ES-I3 (cell line): ENCODE measurements around the gene GHRHR.

Experiments used
- H3K36me3 ChIP-seq: 2 replicates; pipeline ENCODE4 v1.6.1; 2013; ENCODE audit warnings: mild to moderate bottlenecking, low read length, control low read depth, moderate library complexity; ENCODE audit not compliant: insufficient read depth
- H3K4me1 ChIP-seq: 2 replicates; pipeline ENCODE4 v1.6.1; 2013; ENCODE audit warnings: mild to moderate bottlenecking, control low read depth, low read length; ENCODE audit not compliant: insufficient read depth
- H3K9ac ChIP-seq: 2 replicates; pipeline ENCODE4 v1.6.1; 2013; ENCODE audit warnings: low read depth, mild to moderate bottlenecking, low read length, moderate library complexity
- H3K9me3 ChIP-seq: 2 replicates; pipeline ENCODE4 v1.6.1; 2013; ENCODE audit warnings: mild to moderate bottlenecking, low read length, moderate library complexity; ENCODE audit not compliant: control insufficient read depth, insufficient read depth

The GHRHR gene

GRCh38 chr7:30963842-30964241 lies at the start of gene GHRHR:
GHRHR (plus strand) TSS chr7:30963953; CDS start chr7:30964069, 116 bp downstream.
- H3K36me3 ChIP-seq: no peaks in the 10 kb centered on the region
- no peak within 1 kb of the TSS for H3K9ac ChIP-seq
- no peaks in the 10 kb centered on the region for H3K9me3 ChIP-seq
- no peaks in the 10 kb centered on the region for H3K4me1 ChIP-seq

GRCh38 chr7:30914596-30914995 lies 49.2 kb upstream of the GHRHR start:
- Histone ChIP-seq H3K36me3 (no peaks in the 10 kb centered on the region), H3K9me3 (no peaks in the 10 kb centered on the region), H3K9ac (no peak overlapping the region), H3K4me1 (peaks cover 4% of the 10 kb centered on the region; the same call in 1 of the 2 replicates)

- H3K9ac ChIP-seq: no peak overlapping the region
- H3K9me3 ChIP-seq: no peaks in the 10 kb centered on the region
- no peaks in the 10 kb centered on the region for H3K36me3 ChIP-seq
- H3K4me1 ChIP-seq: peaks cover 4% of the 10 kb centered on the region; the same call in 1 of the 2 replicates
Measured at GRCh38 chr7:30915005-30915601, 48.6 kb upstream of the GHRHR start.

- Histone ChIP-seq H3K9me3 (no peaks in the 10 kb centered on the region), H3K36me3 (no peaks in the 10 kb centered on the region), H3K9ac (no peak overlapping the region), H3K4me1 (peaks cover 5% of the 10 kb centered on the region; the same call in 1 of the 2 replicates)
Measured at GRCh38 chr7:30915751-30916150, 48.0 kb upstream of the GHRHR start.

GRCh38 chr7:30916255-30916654 lies 47.5 kb upstream of the GHRHR start:
- peaks cover 9% of the 10 kb centered on the region; the same call in 1 of the 2 replicates for H3K4me1 ChIP-seq
- H3K9ac ChIP-seq: no peak overlapping the region
- no peaks in the 10 kb centered on the region for H3K36me3 ChIP-seq
- no peaks in the 10 kb centered on the region for H3K9me3 ChIP-seq

- no peak overlapping the region for H3K9ac ChIP-seq
- no peaks in the 10 kb centered on the region for H3K9me3 ChIP-seq
- no peaks in the 10 kb centered on the region for H3K36me3 ChIP-seq
- H3K4me1 ChIP-seq: peaks cover 14% of the 10 kb centered on the region; the same call in 1 of the 2 replicates
Measured at GRCh38 chr7:30916767-30917166, 47.0 kb upstream of the GHRHR start.

- no peaks in the 10 kb centered on the region for H3K36me3 ChIP-seq
- H3K9me3 ChIP-seq: no peaks in the 10 kb centered on the region
- H3K9ac ChIP-seq: no peak overlapping the region
- peaks cover 19% of the 10 kb centered on the region; the same call in 1 of the 2 replicates for H3K4me1 ChIP-seq
Measured at GRCh38 chr7:30917216-30917893, 46.4 kb upstream of the GHRHR start.

GRCh38 chr7:30918676-30919075 lies 45.1 kb upstream of the GHRHR start:
- peaks cover 21% of the 10 kb centered on the region; the same call in 1 of the 2 replicates for H3K4me1 ChIP-seq
- H3K9ac ChIP-seq: no peak overlapping the region
- no peaks in the 10 kb centered on the region for H3K9me3 ChIP-seq
- H3K36me3 ChIP-seq: no peaks in the 10 kb centered on the region

- Histone ChIP-seq H3K36me3 (no peaks in the 10 kb centered on the region), H3K9ac (no peak overlapping the region), H3K4me1 (peaks cover 21% of the 10 kb centered on the region; the same call in 1 of the 2 replicates), H3K9me3 (no peaks in the 10 kb centered on the region)
Measured at GRCh38 chr7:30920021-30920583, 43.7 kb upstream of the GHRHR start.

GRCh38 chr7:30920584-30921539 lies 42.9 kb upstream of the GHRHR start:
- no peaks in the 10 kb centered on the region for H3K9me3 ChIP-seq
- no peaks in the 10 kb centered on the region for H3K36me3 ChIP-seq
- H3K9ac ChIP-seq: no peak overlapping the region
- peaks cover 21% of the 10 kb centered on the region; the same call in 1 of the 2 replicates for H3K4me1 ChIP-seq

GRCh38 chr7:30921540-30922401 lies 42.0 kb upstream of the GHRHR start:
- H3K9me3 ChIP-seq: no peaks in the 10 kb centered on the region
- no peak overlapping the region for H3K9ac ChIP-seq
- peaks cover 17% of the 10 kb centered on the region; the same call in 1 of the 2 replicates for H3K4me1 ChIP-seq
- no peaks in the 10 kb centered on the region for H3K36me3 ChIP-seq

GRCh38 chr7:30922596-30922995 lies 41.2 kb upstream of the GHRHR start:
- Histone ChIP-seq H3K9ac (no peak overlapping the region), H3K36me3 (no peaks in the 10 kb centered on the region), H3K4me1 (peaks cover 17% of the 10 kb centered on the region; the same call in 1 of the 2 replicates), H3K9me3 (no peaks in the 10 kb centered on the region)

- H3K9me3 ChIP-seq: no peaks in the 10 kb centered on the region
- H3K9ac ChIP-seq: no peak overlapping the region
- peaks cover 17% of the 10 kb centered on the region; the same call in 1 of the 2 replicates for H3K4me1 ChIP-seq
- H3K36me3 ChIP-seq: no peaks in the 10 kb centered on the region
Measured at GRCh38 chr7:30923009-30923773, 40.6 kb upstream of the GHRHR start.
